Stimulated activated CD4-positive, alpha-beta T cell treated with anti-CD3 and anti-CD28 coated beads, Interleukin-12 subunit alpha, Interleukin-12 subunit beta, amount 100 ng/mL, for 4 hours (primary cell): Measurements from ENCODE around the gene SERINC4.
"Not testable (repeated sequence)": the region's sequence is repeated elsewhere in the genome, so short reads cannot be mapped to it uniquely, and the experiment has no call there.

ENCODE experiments used
- DNase-seq: peaks from one replicate; pipeline ENCODE4 v3.0.0-alpha.2; 2020

Gene SERINC4

GRCh38 chr15:43748376-43748775 lies 51.6 kb downstream of the SERINC4 start:
- DNase-seq: no peak

- not testable (repeated sequence) for DNase-seq
These were observed 53.1 kb downstream of the SERINC4 start for GRCh38 chr15:43746903-43747309.

- peak; percentile 87 for DNase-seq
These were observed 53.6 kb downstream of the SERINC4 start, which contains the start of gene PDIA3 for GRCh38 chr15:43746245-43746902. Gene PDIA3 (plus strand): TSS chr15:43746438. CDS start chr15:43746540, 102 bp downstream.
